HepG2 (cell line): ENCODE results near the gene TMEM9. TPM values are rescaled to one million over a fixed set of nuclear protein-coding genes. Genes with fewer than 3 reads are reported as not detected.

Experiments
- KAT7 ChIP-seq: IDR thresholded peaks from 2 replicates; pipeline ENCODE4 v1.6.1; 2018; ENCODE audit warnings: borderline replicate concordance, missing compliant biosample characterization
- KDM6A ChIP-seq: IDR thresholded peaks from 2 replicates; pipeline ENCODE4 v1.6.1; 2016; ENCODE audit warnings: low read depth
- KLF15 ChIP-seq: sonication (generic); formaldehyde crosslinking; IDR thresholded peaks from 2 replicates; pipeline ENCODE4 v1.8.1; 2023; ENCODE audit warnings: borderline replicate concordance, mild to moderate bottlenecking, inconsistent platforms, missing genetic modification reagents, mixed read lengths
- MXI1 ChIP-seq: IDR thresholded peaks from 3 replicates; pipeline ENCODE4 v1.6.1; 2012; ENCODE audit warnings: low read depth, low read length, inconsistent platforms, borderline replicate concordance
- RBAK ChIP-seq: sonication (generic); formaldehyde crosslinking; IDR thresholded peaks from 2 replicates; pipeline ENCODE4 v1.5.1; 2020; ENCODE audit warnings: mild to moderate bottlenecking, missing genetic modification reagents
- THYN1 ChIP-seq: sonication (generic); formaldehyde crosslinking; IDR thresholded peaks from 2 replicates; pipeline ENCODE4 v1.8.1; 2023; ENCODE audit warnings: low read depth, mild to moderate bottlenecking, moderate library complexity, missing genetic modification reagents, borderline replicate concordance
- ZNF282 ChIP-seq: fragments of 450-650 bp; IDR thresholded peaks from 2 replicates; pipeline ENCODE4 v1.6.1; 2018; ENCODE audit not compliant: partially characterized antibody
- ZNF546 ChIP-seq: sonication (generic); formaldehyde crosslinking; conservative IDR thresholded peaks from 2 replicates; pipeline ENCODE4 v1.8.1; 2023; ENCODE audit warnings: mild to moderate bottlenecking, missing genetic modification reagents
- ZNF773 ChIP-seq: sonication (generic); formaldehyde crosslinking; IDR thresholded peaks from 2 replicates; pipeline ENCODE4 v1.4.0; 2020; ENCODE audit warnings: missing genetic modification reagents, borderline replicate concordance
- polyA plus RNA-seq, 8 experiments: library from polyadenylated mRNA; depleted of rRNA in 3 of 8; stranded (reverse) in 7 of 8; unstranded in 1 of 8; fragments of >200 nt; fragmentation: Illumina TruSeq in 4 of 8; extraction: Trizol in 4 of 8; gene quantifications; 2 replicates each; pipeline versions ENCODE4 v1.2.1 to v1.2.3, GENCODE V29; 2011 to 2016; ENCODE audit warnings: low read depth in 4 of 8, missing spikeins in 1 of 8, mixed read lengths in 1 of 8; ENCODE audit not compliant: insufficient read depth in 1 of 8
- total RNA-seq, 5 experiments: library from RNA; depleted of rRNA; stranded (reverse); fragments of >200 nt; fragmentation: Illumina TruSeq; extraction: Trizol; gene quantifications; 2 replicates each; pipeline ENCODE4 v1.2.3, GENCODE V29; 2016; ENCODE audit warnings: low read depth in 1 of 5
- TF ChIP-seq, protein P1 (sequence below): IDR thresholded peaks from 2 replicates; pipeline ENCODE4 v1.6.1; 2018; ENCODE audit warnings: missing genetic modification reagents
- TF ChIP-seq, protein P2 (sequence below): sonication (generic); formaldehyde crosslinking; IDR thresholded peaks from 2 replicates; pipeline ENCODE4 v1.4.0; 2020; ENCODE audit warnings: missing genetic modification reagents
- TF ChIP-seq, protein P3 (sequence below): IDR thresholded peaks from 2 replicates; pipeline ENCODE4 v1.6.1; 2016; ENCODE audit warnings: low read depth, missing genetic modification reagents, missing compliant biosample characterization
- TF ChIP-seq, protein P4 (sequence below): sonication (generic); formaldehyde crosslinking; IDR thresholded peaks from 2 replicates; pipeline ENCODE4 v1.4.0; 2020; ENCODE audit warnings: missing genetic modification reagents

Gene TMEM9
- total and polyA plus RNA-seq, 2 of the 13 experiments (the other 11 are each of a cell fraction or from before 2014, with no cell fraction given): 60.9 to 102 TPM

- TF ChIP-seq ZNF282 (no peak), ZNF773 (CRISPR knock-in tag) (no peak), KDM6A (CRISPR knock-in tag) (no peak), KAT7 (CRISPR knock-in tag) (no peak), MXI1 (peak; percentile 88; the same call in 2 of the 3 replicates), RBAK (CRISPR knock-in tag) (no peak), ZNF546 (no peak), THYN1 (CRISPR knock-in tag) (no peak), KLF15 (CRISPR knock-in tag) (no peak)
- TF ChIP-seq, protein P1, sequence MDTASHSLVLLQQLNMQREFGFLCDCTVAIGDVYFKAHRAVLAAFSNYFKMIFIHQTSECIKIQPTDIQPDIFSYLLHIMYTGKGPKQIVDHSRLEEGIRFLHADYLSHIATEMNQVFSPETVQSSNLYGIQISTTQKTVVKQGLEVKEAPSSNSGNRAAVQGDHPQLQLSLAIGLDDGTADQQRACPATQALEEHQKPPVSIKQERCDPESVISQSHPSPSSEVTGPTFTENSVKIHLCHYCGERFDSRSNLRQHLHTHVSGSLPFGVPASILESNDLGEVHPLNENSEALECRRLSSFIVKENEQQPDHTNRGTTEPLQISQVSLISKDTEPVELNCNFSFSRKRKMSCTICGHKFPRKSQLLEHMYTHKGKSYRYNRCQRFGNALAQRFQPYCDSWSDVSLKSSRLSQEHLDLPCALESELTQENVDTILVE (CRISPR knock-in tag): no peak
- TF ChIP-seq, protein P2, sequence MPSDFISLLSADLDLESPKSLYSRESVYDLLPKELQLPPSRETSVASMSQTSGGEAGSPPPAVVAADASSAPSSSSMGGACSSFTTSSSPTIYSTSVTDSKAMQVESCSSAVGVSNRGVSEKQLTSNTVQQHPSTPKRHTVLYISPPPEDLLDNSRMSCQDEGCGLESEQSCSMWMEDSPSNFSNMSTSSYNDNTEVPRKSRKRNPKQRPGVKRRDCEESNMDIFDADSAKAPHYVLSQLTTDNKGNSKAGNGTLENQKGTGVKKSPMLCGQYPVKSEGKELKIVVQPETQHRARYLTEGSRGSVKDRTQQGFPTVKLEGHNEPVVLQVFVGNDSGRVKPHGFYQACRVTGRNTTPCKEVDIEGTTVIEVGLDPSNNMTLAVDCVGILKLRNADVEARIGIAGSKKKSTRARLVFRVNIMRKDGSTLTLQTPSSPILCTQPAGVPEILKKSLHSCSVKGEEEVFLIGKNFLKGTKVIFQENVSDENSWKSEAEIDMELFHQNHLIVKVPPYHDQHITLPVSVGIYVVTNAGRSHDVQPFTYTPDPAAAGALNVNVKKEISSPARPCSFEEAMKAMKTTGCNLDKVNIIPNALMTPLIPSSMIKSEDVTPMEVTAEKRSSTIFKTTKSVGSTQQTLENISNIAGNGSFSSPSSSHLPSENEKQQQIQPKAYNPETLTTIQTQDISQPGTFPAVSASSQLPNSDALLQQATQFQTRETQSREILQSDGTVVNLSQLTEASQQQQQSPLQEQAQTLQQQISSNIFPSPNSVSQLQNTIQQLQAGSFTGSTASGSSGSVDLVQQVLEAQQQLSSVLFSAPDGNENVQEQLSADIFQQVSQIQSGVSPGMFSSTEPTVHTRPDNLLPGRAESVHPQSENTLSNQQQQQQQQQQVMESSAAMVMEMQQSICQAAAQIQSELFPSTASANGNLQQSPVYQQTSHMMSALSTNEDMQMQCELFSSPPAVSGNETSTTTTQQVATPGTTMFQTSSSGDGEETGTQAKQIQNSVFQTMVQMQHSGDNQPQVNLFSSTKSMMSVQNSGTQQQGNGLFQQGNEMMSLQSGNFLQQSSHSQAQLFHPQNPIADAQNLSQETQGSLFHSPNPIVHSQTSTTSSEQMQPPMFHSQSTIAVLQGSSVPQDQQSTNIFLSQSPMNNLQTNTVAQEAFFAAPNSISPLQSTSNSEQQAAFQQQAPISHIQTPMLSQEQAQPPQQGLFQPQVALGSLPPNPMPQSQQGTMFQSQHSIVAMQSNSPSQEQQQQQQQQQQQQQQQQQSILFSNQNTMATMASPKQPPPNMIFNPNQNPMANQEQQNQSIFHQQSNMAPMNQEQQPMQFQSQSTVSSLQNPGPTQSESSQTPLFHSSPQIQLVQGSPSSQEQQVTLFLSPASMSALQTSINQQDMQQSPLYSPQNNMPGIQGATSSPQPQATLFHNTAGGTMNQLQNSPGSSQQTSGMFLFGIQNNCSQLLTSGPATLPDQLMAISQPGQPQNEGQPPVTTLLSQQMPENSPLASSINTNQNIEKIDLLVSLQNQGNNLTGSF (CRISPR knock-in tag): no peak
- TF ChIP-seq, protein P3, sequence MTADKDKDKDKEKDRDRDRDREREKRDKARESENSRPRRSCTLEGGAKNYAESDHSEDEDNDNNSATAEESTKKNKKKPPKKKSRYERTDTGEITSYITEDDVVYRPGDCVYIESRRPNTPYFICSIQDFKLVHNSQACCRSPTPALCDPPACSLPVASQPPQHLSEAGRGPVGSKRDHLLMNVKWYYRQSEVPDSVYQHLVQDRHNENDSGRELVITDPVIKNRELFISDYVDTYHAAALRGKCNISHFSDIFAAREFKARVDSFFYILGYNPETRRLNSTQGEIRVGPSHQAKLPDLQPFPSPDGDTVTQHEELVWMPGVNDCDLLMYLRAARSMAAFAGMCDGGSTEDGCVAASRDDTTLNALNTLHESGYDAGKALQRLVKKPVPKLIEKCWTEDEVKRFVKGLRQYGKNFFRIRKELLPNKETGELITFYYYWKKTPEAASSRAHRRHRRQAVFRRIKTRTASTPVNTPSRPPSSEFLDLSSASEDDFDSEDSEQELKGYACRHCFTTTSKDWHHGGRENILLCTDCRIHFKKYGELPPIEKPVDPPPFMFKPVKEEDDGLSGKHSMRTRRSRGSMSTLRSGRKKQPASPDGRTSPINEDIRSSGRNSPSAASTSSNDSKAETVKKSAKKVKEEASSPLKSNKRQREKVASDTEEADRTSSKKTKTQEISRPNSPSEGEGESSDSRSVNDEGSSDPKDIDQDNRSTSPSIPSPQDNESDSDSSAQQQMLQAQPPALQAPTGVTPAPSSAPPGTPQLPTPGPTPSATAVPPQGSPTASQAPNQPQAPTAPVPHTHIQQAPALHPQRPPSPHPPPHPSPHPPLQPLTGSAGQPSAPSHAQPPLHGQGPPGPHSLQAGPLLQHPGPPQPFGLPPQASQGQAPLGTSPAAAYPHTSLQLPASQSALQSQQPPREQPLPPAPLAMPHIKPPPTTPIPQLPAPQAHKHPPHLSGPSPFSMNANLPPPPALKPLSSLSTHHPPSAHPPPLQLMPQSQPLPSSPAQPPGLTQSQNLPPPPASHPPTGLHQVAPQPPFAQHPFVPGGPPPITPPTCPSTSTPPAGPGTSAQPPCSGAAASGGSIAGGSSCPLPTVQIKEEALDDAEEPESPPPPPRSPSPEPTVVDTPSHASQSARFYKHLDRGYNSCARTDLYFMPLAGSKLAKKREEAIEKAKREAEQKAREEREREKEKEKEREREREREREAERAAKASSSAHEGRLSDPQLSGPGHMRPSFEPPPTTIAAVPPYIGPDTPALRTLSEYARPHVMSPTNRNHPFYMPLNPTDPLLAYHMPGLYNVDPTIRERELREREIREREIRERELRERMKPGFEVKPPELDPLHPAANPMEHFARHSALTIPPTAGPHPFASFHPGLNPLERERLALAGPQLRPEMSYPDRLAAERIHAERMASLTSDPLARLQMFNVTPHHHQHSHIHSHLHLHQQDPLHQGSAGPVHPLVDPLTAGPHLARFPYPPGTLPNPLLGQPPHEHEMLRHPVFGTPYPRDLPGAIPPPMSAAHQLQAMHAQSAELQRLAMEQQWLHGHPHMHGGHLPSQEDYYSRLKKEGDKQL (CRISPR knock-in tag): no peak
- TF ChIP-seq, protein P4, sequence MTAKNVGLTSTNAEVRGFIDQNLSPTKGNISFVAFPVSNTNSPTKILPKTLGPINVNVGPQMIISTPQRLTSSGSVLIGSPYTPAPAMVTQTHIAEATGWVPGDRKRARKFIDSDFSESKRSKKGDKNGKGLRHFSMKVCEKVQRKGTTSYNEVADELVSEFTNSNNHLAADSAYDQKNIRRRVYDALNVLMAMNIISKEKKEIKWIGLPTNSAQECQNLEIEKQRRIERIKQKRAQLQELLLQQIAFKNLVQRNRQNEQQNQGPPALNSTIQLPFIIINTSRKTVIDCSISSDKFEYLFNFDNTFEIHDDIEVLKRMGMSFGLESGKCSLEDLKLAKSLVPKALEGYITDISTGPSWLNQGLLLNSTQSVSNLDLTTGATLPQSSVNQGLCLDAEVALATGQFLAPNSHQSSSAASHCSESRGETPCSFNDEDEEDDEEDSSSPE (CRISPR knock-in tag): peak; percentile 13; the same call in 1 of the 2 replicates
Measured at GRCh38 chr1:201154389-201155165, at the start of gene TMEM9 (continued).
